OCI-LY7 (cell line): ENCODE data around the gene LANCL1. TPM values are rescaled to one million over a fixed set of nuclear protein-coding genes. Genes with fewer than 3 reads are reported as not detected.

ENCODE experiments used
- BruUV-seq: library from RNA; stranded (reverse); fragments of 400-500 nt; replicated peaks from 2 replicates; lab custom pipeline; 2021; lab: Mats Ljungman, UMichigan
- CTCF ChIA-PET: fragments of 300-600 bp; sonication (Branson Sonifier 250); formaldehyde crosslinking; loops from one replicate; lab custom pipeline; 2022; ENCODE audit warnings: antibody characterized with exemption; ENCODE audit not compliant: unreplicated experiment; lab: Charles Lee
- POLR2A ChIA-PET: fragments of 300-600 bp; sonication (Branson Sonifier 250); formaldehyde crosslinking; loops from one replicate; lab custom pipeline; 2022; ENCODE audit warnings: antibody characterized with exemption; lab: Charles Lee
- DNase-seq: peaks from one replicate; pipeline ENCODE4 v3.0.0-alpha.2; 2015; ENCODE audit warnings: low spot score
- H2AFZ ChIP-seq: fragments of 200-600 bp; sonication (generic), shearing (Covaris generic); 2 replicates; pipeline ENCODE4 v1.6.1; 2014; ENCODE audit warnings: mild to moderate bottlenecking, antibody characterized with exemption, low read length, moderate library complexity
- H3K27ac ChIP-seq: fragments of 200-600 bp; sonication (generic); 2 replicates; pipeline ENCODE4 v1.5.1; 2014; ENCODE audit warnings: mixed run types, low read depth, mild to moderate bottlenecking, moderate library complexity, low read length, inconsistent platforms; ENCODE audit not compliant: poor library complexity, severe bottlenecking
- H3K36me3 ChIP-seq: fragments of 200-600 bp; sonication (generic); 2 replicates; pipeline ENCODE4 v1.6.1; 2014; ENCODE audit warnings: mild to moderate bottlenecking, antibody characterized with exemption, low read length, moderate library complexity, mixed read lengths; ENCODE audit not compliant: insufficient read depth
- H3K4me1 ChIP-seq: fragments of 200-600 bp; sonication (generic); 2 replicates; pipeline ENCODE4 v1.5.1; 2014; ENCODE audit warnings: mild to moderate bottlenecking, low read length; ENCODE audit not compliant: insufficient read depth, poor library complexity, severe bottlenecking
- H3K4me2 ChIP-seq: fragments of 200-600 bp; sonication (generic); 2 replicates; pipeline ENCODE4 v1.6.1; 2014; ENCODE audit warnings: mild to moderate bottlenecking, low read length
- H3K4me3 ChIP-seq: fragments of 200-600 bp; sonication (generic); 2 replicates; pipeline ENCODE4 v1.5.1; 2014; ENCODE audit warnings: mild to moderate bottlenecking, low read depth, low read length; ENCODE audit not compliant: poor library complexity, severe bottlenecking
- H3K79me2 ChIP-seq: fragments of 200-600 bp; sonication (generic); 2 replicates; pipeline ENCODE4 v1.6.1; 2016; ENCODE audit warnings: low read depth, mild to moderate bottlenecking, low read length, moderate library complexity, mixed read lengths; ENCODE audit not compliant: insufficient read depth
- H3K9me2 ChIP-seq: fragments of 200-600 bp; sonication (generic); 2 replicates; pipeline ENCODE4 v1.6.1; 2016; ENCODE audit warnings: mild to moderate bottlenecking, low read length, mixed read lengths; ENCODE audit not compliant: insufficient read depth
- H3K9me3 ChIP-seq: fragments of 200-600 bp; sonication (generic); 2 replicates; pipeline ENCODE4 v1.6.1; 2014; ENCODE audit warnings: mild to moderate bottlenecking, mixed run types, low read length, mixed read lengths
- H4K20me1 ChIP-seq: fragments of 200-600 bp; sonication (generic); 2 replicates; pipeline ENCODE4 v1.6.1; 2014; ENCODE audit warnings: mild to moderate bottlenecking, antibody characterized with exemption, low read length, moderate library complexity, mixed read lengths; ENCODE audit not compliant: insufficient read depth
- CTCF ChIP-seq: fragments of 200-600 bp; sonication (generic); conservative IDR thresholded peaks from 2 replicates; pipeline ENCODE4 v1.5.1; 2014; ENCODE audit warnings: mild to moderate bottlenecking, antibody characterized with exemption, low read length, moderate library complexity, mixed read lengths
- EZH2phosphoT487 ChIP-seq: fragments of 200-600 bp; sonication (generic); IDR thresholded peaks from 2 replicates; pipeline ENCODE4 v1.6.1; 2018; ENCODE audit warnings: low read depth, borderline replicate concordance, mild to moderate bottlenecking, mixed run types, antibody characterized with exemption, low read length, moderate library complexity, mixed read lengths
- intact Hi-C: fragments of 100-400 bp; cut with micrococcal nuclease; formaldehyde crosslinking; loops from one replicate; pipeline ENCODE4 v1.10.0; 2022; ENCODE audit not compliant: unreplicated experiment
- total RNA-seq, 2 experiments: library from RNA; depleted of rRNA in 1 of 2; stranded (reverse); fragments of >200 nt in 1 of 2; shearing (Covaris generic) in 1 of 2; gene quantifications; 2 replicates each; pipeline ENCODE4 v1.2.3, GENCODE V29; 2014 to 2022

LANCL1 gene
- total RNA-seq, 2 experiments from 2014 or later = 22.5 to 55.2 TPM

GRCh38 chr2:210503001-210503623 lies 26.6 kb upstream of the LANCL1 start:
- ChIA-PET POLR2A (interaction anchor here (1.1 to 1.4 kb wide), 5 partner anchors 12 to 55 kb away, joined by 3 to 6 read pairs (median 3); no protein-coding TSS in a partner anchor), CTCF (interaction anchor here (1.0 to 1.2 kb wide), 2 partner anchors 9 to 33 kb away, joined by 3 read pairs; no protein-coding TSS in a partner anchor)
- peak; percentile 94 for TF ChIP-seq CTCF
- TF ChIP-seq EZH2phosphoT487 = no peak
- Histone ChIP-seq H2AFZ (no peak overlapping the region; the same call in 1 of the 2 replicates), H3K4me3 (no peak overlapping the region), H3K79me2 (no peaks in the 10 kb centered on the region), H3K9me2 (no peaks in the 10 kb centered on the region), H3K36me3 (no peaks in the 10 kb centered on the region), H3K9me3 (no peaks in the 10 kb centered on the region), H3K4me1 (no peaks in the 10 kb centered on the region), H3K4me2 (no peak overlapping the region), H4K20me1 (no peaks in the 10 kb centered on the region), H3K27ac (no peak overlapping the region)
- intact Hi-C loops = no loop called here
- DNase-seq = peak; percentile 48
- BruUV-seq = no TSS peak

GRCh38 chr2:210496512-210496911 lies 20.0 kb upstream of the LANCL1 start:
- no peaks in the 10 kb centered on the region for H3K79me2 ChIP-seq
- ChIA-PET POLR2A (interaction anchor here (0.8 to 1.8 kb wide), 10 partner anchors 11 to 35 kb away, joined by 3 to 9 read pairs (median 4); no protein-coding TSS in a partner anchor), CTCF (no interaction called here)
- no peak overlapping the region for H3K27ac ChIP-seq
- intact Hi-C loops = no loop called here
- BruUV-seq = no TSS peak
- peak overlapping the region; percentile 66 for H2AFZ ChIP-seq
- no peak overlapping the region for H3K4me3 ChIP-seq
- peak; percentile 60 for DNase-seq
- TF ChIP-seq EZH2phosphoT487 (no peak), CTCF (no peak)
- no peaks in the 10 kb centered on the region for H3K9me3 ChIP-seq
- H3K36me3 ChIP-seq = no peaks in the 10 kb centered on the region
- H4K20me1 ChIP-seq = no peaks in the 10 kb centered on the region
- no peaks in the 10 kb centered on the region for H3K9me2 ChIP-seq
- H3K4me1 ChIP-seq = peaks cover 17% of the 10 kb centered on the region
- peak overlapping the region; percentile 45; the same call in 1 of the 2 replicates for H3K4me2 ChIP-seq

DNA sequence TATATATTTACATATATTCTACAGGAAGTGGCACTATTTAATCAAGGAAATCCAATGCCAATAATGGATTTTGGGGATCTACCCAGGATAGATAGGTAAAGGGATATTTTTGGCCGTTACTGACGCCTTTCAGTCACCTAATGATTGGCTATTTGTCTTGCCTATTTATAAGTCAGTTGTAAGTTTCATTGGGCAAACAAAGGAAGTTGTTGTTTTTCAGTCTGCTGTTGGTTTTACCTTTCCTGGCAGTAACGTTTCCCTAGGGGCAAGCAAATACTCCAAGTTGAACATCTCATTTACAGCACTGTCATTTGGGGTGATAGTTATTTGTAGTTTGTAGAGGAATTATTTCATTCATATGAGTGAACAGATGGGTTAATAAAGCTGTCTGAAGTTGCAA lies 17.0 kb upstream of the LANCL1 start:
- Histone ChIP-seq H3K9me2 (no peaks in the 10 kb centered on the region), H3K79me2 (no peaks in the 10 kb centered on the region), H4K20me1 (no peaks in the 10 kb centered on the region), H3K27ac (no peak overlapping the region), H3K4me1 (peaks cover 17% of the 10 kb centered on the region), H2AFZ (peak overlapping the region; percentile 57; the same call in 1 of the 2 replicates), H3K9me3 (no peaks in the 10 kb centered on the region), H3K36me3 (no peaks in the 10 kb centered on the region), H3K4me3 (no peak overlapping the region), H3K4me2 (peak overlapping the region; percentile 1; the same call in 1 of the 2 replicates)
- TF ChIP-seq EZH2phosphoT487 (no peak), CTCF (no peak)
- BruUV-seq = no TSS peak
- DNase-seq = no peak
- POLR2A ChIA-PET = no interaction called here
- CTCF ChIA-PET = no interaction called here
- intact Hi-C loops = no loop called here
